HEK293 (cell line): Measurements from ENCODE around the gene TMEM244.
A peak's percentile ranks its signal among the peaks of the same experiment; 100 is the strongest.

ENCODE experiments used
- ZNF549 ChIP-seq: fragments of 450-650 bp; IDR thresholded peaks from 2 replicates; pipeline ENCODE4 v1.5.1; 2018; ENCODE audit warnings: missing biosample characterization, missing genetic modification characterization, mild to moderate bottlenecking, inconsistent platforms, moderate library complexity
- ZNF76 ChIP-seq: fragments of 450-650 bp; formaldehyde crosslinking; IDR thresholded peaks from 2 replicates; pipeline ENCODE4; 2016; ENCODE audit warnings: low read depth, missing biosample characterization, missing genetic modification characterization, borderline replicate concordance

DNA sequence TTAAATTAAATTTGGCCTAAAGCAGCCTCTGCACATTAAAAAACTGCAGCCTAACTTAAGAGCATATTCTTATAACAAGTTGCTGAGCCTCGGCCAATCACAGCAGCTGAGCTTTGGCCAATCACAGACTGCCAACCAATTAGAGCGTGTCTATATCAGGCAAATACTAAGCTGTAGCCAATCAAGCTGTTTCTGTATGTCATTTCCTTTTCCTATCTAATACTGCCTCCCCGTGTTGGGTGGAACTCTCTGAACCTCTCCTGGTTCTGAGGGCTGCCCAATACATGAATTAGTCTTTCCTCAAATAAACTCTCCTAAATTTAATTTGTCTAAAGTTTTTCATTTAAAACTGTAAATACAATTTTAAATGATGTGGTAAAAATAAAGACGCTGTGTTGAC lies 3.9 kb upstream of the TMEM244 start:
- TF ChIP-seq ZNF549 (peak; percentile 97), ZNF76 (tag by site-specific recombination) (no peak)
